ENCODE results near the gene PIK3C2B.

- TF ChIP-seq SP1 (IDR thresholded peaks at IDR 0.05) (no peak), ELF4 (IDR thresholded peaks at IDR 0.05) (no peak), LEF1 (IDR thresholded peaks at IDR 0.05; ENCODE audit: borderline replicate concordance) (no peak), SUZ12 (IDR thresholded peaks at IDR 0.05) (no peak), BHLHE40 (IDR thresholded peaks at IDR 0.05; ENCODE audit: borderline replicate concordance) (no peak)
These were observed 46.2 kb downstream of the PIK3C2B start for GRCh38 chr1:204448344-204448964.
